Lower lobe of right lung (tissue), 2 donors: ENCODE data around the gene TMEM43. TPM values are rescaled to one million over a fixed set of nuclear protein-coding genes. Genes with fewer than 3 reads are reported as not detected.

Experiments
- ATAC-seq, 2 donors: fragments of 200-7000 bp; cut with Tn5 transposase; one replicate each; pipeline ENCODE4 v1.9.1; 2020 to 2022; ENCODE audit warnings: mild to moderate bottlenecking in 2 of 2, moderate library complexity in 2 of 2
- DNase-seq: peaks from one replicate; pipeline ENCODE4 v3.0.0-alpha.2; 2020
- H3K27ac ChIP-seq: fragments of 200-600 bp; one replicate; pipeline ENCODE4 v1.8.0; 2022
- H3K27me3 ChIP-seq: fragments of 200-600 bp; one replicate; pipeline ENCODE4 v1.8.0; 2022; ENCODE audit warnings: low read depth
- H3K36me3 ChIP-seq: fragments of 200-600 bp; one replicate; pipeline ENCODE4 v1.8.0; 2022; ENCODE audit warnings: mild to moderate bottlenecking
- H3K4me1 ChIP-seq: fragments of 200-600 bp; one replicate; pipeline ENCODE4 v1.8.0; 2022
- H3K4me3 ChIP-seq: fragments of 200-600 bp; one replicate; pipeline ENCODE4 v1.8.0; 2022; ENCODE audit warnings: mild to moderate bottlenecking
- H3K9me3 ChIP-seq: fragments of 200-600 bp; one replicate; pipeline ENCODE4 v1.8.0; 2022
- intact Hi-C: fragments of 100-400 bp; cut with DNase I; formaldehyde crosslinking; loops from one replicate; pipeline ENCODE4 v1.11.0; 2022
- total RNA-seq: library from RNA; stranded (reverse); fragmentation: NEBNext Ultra II Directional; extraction: Animal tissue kit (Norgen Biotek cat#: 25700); gene quantifications from one replicate; pipeline ENCODE4 v1.2.1, GENCODE V29; 2021
- TF ChIP-seq, protein P1 (sequence below): fragments of 200-600 bp; IDR thresholded peaks from one replicate; pipeline ENCODE4 v1.8.0; 2022; ENCODE audit warnings: antibody characterized with exemption, mild to moderate bottlenecking
- donor health status: DM: no; HTN: yes; CAD: no; lungs with severe emphysema.

The TMEM43 gene
- total RNA-seq, 1 donor from 2014 or later = 73.7 TPM

DNA sequence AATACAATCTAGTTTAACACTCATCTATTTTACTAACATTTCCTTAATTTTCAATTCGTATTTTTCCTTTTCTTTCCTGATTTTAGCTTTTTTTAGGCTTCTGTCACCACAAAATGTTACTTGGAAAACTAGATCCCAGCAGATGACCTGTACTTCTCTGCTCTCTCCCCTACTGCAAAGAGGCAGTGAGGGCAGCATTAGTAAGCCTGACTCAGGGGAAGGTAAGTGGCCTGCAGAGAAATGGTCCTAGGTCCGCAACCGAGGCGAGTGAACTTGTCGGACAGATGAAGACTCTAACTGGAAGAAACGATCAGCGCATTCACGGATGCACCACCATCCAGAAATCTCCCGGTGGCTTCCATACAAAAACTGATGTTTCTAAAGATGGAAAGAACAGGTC, 20.4 kb downstream of the TMEM43 start:
- Histone ChIP-seq H3K27ac (peak overlapping the region; percentile 95), H3K36me3 (peaks cover 76% of the 10 kb centered on the region), H3K4me3 (peak overlapping the region; percentile 28), H3K9me3 (no peaks in the 10 kb centered on the region), H3K27me3 (no peaks in the 10 kb centered on the region), H3K4me1 (peaks cover 58% of the 10 kb centered on the region)
- TF ChIP-seq, protein P1, sequence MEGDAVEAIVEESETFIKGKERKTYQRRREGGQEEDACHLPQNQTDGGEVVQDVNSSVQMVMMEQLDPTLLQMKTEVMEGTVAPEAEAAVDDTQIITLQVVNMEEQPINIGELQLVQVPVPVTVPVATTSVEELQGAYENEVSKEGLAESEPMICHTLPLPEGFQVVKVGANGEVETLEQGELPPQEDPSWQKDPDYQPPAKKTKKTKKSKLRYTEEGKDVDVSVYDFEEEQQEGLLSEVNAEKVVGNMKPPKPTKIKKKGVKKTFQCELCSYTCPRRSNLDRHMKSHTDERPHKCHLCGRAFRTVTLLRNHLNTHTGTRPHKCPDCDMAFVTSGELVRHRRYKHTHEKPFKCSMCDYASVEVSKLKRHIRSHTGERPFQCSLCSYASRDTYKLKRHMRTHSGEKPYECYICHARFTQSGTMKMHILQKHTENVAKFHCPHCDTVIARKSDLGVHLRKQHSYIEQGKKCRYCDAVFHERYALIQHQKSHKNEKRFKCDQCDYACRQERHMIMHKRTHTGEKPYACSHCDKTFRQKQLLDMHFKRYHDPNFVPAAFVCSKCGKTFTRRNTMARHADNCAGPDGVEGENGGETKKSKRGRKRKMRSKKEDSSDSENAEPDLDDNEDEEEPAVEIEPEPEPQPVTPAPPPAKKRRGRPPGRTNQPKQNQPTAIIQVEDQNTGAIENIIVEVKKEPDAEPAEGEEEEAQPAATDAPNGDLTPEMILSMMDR = no peak
- intact Hi-C loops = no loop called here
- ATAC-seq (no peak), DNase-seq (no peak)

DNA sequence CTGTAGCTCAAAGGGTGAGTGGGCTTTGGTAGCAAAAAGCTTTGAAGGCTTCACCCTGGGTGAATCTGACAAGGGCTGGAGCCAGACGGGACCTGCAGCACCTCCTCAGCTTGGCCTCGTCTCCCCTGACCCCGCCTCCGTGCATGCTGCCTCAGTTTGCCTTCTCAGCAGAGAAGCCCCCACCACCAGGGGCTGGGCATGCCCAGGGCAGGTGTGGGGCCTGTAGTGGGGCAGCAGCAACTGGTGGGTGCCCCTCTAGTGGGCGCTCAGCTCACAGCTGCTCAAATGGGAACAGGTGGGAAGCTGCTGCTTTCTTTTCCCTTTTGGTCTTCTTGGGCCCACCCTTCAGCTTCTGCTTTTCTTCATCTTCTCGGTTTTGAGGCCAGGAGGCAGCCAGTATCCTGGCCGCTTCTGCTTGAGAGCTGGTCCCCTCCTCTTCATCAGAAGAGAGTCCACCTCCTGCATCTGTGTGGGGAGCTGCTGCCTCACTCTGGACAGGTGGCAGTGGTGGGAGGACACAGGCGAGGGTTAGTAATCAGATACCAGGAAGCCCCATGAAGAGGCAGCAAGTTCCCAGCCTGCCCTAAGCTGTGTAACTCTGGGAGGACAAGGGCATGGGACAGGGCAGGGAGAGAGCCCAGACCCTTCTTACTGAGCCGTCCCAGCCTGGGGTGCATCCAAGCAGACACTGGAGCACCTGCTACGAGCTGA, 21.0 kb downstream of the TMEM43 start:
- H3K4me1 ChIP-seq = peaks cover 58% of the 10 kb centered on the region
- no peaks in the 10 kb centered on the region for H3K27me3 ChIP-seq
- peak overlapping the region; percentile 95 for H3K27ac ChIP-seq
- H3K4me3 ChIP-seq = no peak overlapping the region
- H3K36me3 ChIP-seq = peaks cover 76% of the 10 kb centered on the region
- no peaks in the 10 kb centered on the region for H3K9me3 ChIP-seq
- ATAC-seq (no peak), DNase-seq (no peak)
- TF ChIP-seq, protein P1 = peak; percentile 14
- intact Hi-C loops = no loop called here

DNA sequence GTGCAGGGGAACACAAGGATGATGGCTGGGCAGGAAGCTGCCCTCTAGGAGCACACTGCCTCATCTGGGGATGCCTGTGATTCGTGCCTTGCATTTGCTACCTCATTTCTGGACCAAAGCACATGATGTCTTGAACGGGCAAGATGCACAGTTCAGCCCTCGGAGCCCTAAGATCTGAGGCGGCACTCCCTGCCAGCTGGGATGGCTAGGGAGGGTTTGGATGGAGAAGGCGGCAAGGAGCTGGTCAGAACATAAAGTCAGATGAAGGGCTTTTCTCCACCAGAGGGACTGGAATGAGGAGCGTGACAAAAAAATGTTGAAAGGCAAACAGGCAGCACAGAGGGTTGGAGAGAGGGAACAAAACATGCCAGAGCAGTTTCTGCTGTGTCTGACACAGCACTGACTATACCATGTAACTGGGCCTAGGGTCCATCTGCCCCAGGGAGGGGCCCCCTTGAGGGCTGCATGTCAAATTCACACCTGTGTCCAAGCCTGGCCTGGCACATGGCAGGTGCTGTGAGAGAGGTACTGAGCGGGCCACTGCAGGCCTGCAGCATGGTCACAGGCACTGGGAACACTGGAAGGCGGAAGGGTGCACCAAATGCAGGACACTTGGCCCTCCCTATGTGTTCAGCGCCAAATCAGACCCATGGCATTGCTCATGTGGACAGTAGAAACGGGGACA, 21.7 kb downstream of the TMEM43 start:
- intact Hi-C loops = no loop called here
- TF ChIP-seq, protein P1 = no peak
- H3K36me3 ChIP-seq = peaks cover 76% of the 10 kb centered on the region

DNA sequence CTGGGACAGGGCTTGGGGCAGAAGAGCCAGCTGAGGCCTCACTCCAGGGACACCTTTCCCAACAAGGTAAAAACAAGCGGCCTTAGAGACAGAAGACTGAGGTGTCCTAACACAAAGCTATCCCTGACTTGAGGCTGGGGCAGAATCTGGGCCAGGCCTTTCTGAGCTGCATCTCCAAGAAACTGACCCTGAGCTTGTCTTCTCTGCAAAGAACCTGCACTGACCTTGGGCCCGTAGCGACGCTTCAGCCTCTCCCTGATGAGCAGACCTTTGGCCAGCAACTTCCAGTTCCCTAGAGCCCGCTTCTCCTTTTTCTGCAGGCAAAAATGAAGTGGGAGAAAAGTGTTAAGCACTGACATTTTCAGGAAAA, 22.2 kb downstream of the TMEM43 start:
- Histone ChIP-seq H3K27ac (peak overlapping the region; percentile 95), H3K4me1 (peaks cover 53% of the 10 kb centered on the region), H3K9me3 (no peaks in the 10 kb centered on the region), H3K27me3 (no peaks in the 10 kb centered on the region), H3K36me3 (peaks cover 76% of the 10 kb centered on the region), H3K4me3 (no peak overlapping the region)
- DNase-seq = no peak
- intact Hi-C loops = no loop called here
- no peak for ATAC-seq
- TF ChIP-seq, protein P1 = no peak

More for the DNA sequence above, 21.7 kb downstream of the TMEM43 start:
- peak overlapping the region; percentile 95 for H3K27ac ChIP-seq
- H3K4me3 ChIP-seq = no peak overlapping the region
- ATAC-seq (no peak), DNase-seq (no peak)
- H3K27me3 ChIP-seq = no peaks in the 10 kb centered on the region
- H3K4me1 ChIP-seq = peaks cover 58% of the 10 kb centered on the region
- no peaks in the 10 kb centered on the region for H3K9me3 ChIP-seq

DNA sequence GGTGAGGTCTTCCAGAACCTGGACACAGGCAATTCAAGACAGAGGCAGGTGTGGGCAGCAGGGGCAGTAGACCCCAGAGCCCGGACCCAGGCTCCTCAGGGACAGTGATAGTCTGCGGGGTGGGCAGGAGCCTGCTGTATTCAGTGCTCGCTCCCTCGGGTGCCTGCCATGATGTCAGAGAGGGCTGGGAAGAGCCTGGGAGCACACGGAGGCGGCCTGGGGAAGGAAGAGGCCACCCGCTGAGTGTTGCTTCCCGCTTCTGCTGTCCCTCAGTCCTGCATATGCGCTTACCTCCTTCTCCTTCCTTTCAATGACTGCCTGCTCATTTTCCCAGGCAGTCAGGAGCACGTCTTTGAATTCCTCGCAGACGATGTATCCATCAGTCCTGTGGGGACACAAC, 22.8 kb downstream of the TMEM43 start:
- TF ChIP-seq, protein P1 = no peak
- H3K36me3 ChIP-seq = peaks cover 76% of the 10 kb centered on the region
- no peak overlapping the region for H3K4me3 ChIP-seq
- H3K27me3 ChIP-seq = no peaks in the 10 kb centered on the region
- peaks cover 47% of the 10 kb centered on the region for H3K4me1 ChIP-seq
- no peaks in the 10 kb centered on the region for H3K9me3 ChIP-seq
- DNase-seq (no peak), ATAC-seq (no peak)
- intact Hi-C loops = no loop called here
- H3K27ac ChIP-seq = peak overlapping the region; percentile 95
